Neural cell (in vitro differentiated cells): ENCODE results near the gene CCL17. TPM values are rescaled to one million over a fixed set of nuclear protein-coding genes. Genes with fewer than 3 reads are reported as not detected.

Source experiments
- H2AFZ ChIP-seq: fragments of 200-600, 300-800 bp; sonication (generic), shearing (Covaris generic); 2 replicates; pipeline ENCODE4 v1.6.0; 2014; ENCODE audit warnings: low read depth, mild to moderate bottlenecking, antibody characterized with exemption, low read length, moderate library complexity
- H3F3A ChIP-seq: fragments of 200-600 bp; shearing (Covaris generic); 2 replicates; pipeline ENCODE4 v1.6.1; 2016; ENCODE audit warnings: mild to moderate bottlenecking, moderate library complexity, mixed read lengths, antibody characterized with exemption, low read length; ENCODE audit not compliant: insufficient read depth, poor library complexity, severe bottlenecking
- H3K27ac ChIP-seq: fragments of 200-600, 300-800 bp; sonication (generic), shearing (Covaris generic); 2 replicates; pipeline ENCODE4 v1.5.1; 2014; ENCODE audit warnings: mild to moderate bottlenecking, low read length, moderate library complexity
- H3K27me3 ChIP-seq: fragments of 300-800, 200-600 bp; sonication (generic), shearing (Covaris generic); 2 replicates; pipeline ENCODE4 v1.6.0; 2014; ENCODE audit warnings: mild to moderate bottlenecking, low read depth, low read length, moderate library complexity; ENCODE audit not compliant: insufficient read depth
- H3K36me3 ChIP-seq: fragments of 300-800, 200-600 bp; sonication (generic), shearing (Covaris generic); 2 replicates; pipeline ENCODE4 v1.5.1; 2014; ENCODE audit warnings: mild to moderate bottlenecking, antibody characterized with exemption, low read length, moderate library complexity; ENCODE audit not compliant: insufficient read depth
- H3K4me2 ChIP-seq: fragments of 300-800, 200-600 bp; sonication (generic), shearing (Covaris generic); 2 replicates; pipeline ENCODE4 v1.6.0; 2014; ENCODE audit warnings: mild to moderate bottlenecking, low read length
- H3K4me3 ChIP-seq: fragments of 300-800, 200-600 bp; sonication (generic), shearing (Covaris generic); 2 replicates; pipeline ENCODE4 v1.5.1; 2014; ENCODE audit warnings: mild to moderate bottlenecking, low read length, moderate library complexity
- H3K79me2 ChIP-seq: fragments of 200-600 bp; shearing (Covaris generic); replicated peaks from 2 replicates; pipeline ENCODE4 v1.6.0; 2014; ENCODE audit warnings: mild to moderate bottlenecking, low read length, moderate library complexity; ENCODE audit not compliant: insufficient read depth
- H3K9ac ChIP-seq: fragments of 300-800, 200-600 bp; sonication (generic), shearing (Covaris generic); 2 replicates; pipeline ENCODE4 v1.6.1; 2016; ENCODE audit warnings: mild to moderate bottlenecking, low read length, mixed read lengths
- H3K9me2 ChIP-seq: fragments of 200-600 bp; shearing (Covaris generic); 2 replicates; pipeline ENCODE4 v1.6.1; 2016; ENCODE audit warnings: mild to moderate bottlenecking, low read length, mixed read lengths; ENCODE audit not compliant: insufficient read depth
- H3K9me3 ChIP-seq: fragments of 200-600, 300-800 bp; sonication (generic), shearing (Covaris generic); 2 replicates; pipeline ENCODE4 v1.6.1; 2016; ENCODE audit warnings: mild to moderate bottlenecking, mixed run types, low read length, moderate library complexity, mixed read lengths
- H4K20me1 ChIP-seq: fragments of 200-600 bp; shearing (Covaris generic); 2 replicates; pipeline ENCODE4 v1.6.1; 2016; ENCODE audit warnings: mild to moderate bottlenecking, mixed run types; ENCODE audit not compliant: insufficient read depth
- CTCF ChIP-seq: fragments of 450-650 bp; IDR thresholded peaks from 2 replicates; pipeline ENCODE4 v1.5.1; 2014; ENCODE audit warnings: antibody characterized with exemption, mild to moderate bottlenecking, moderate library complexity; ENCODE audit not compliant: poor library complexity, severe bottlenecking
- EP300 ChIP-seq: fragments of 450-650 bp; conservative IDR thresholded peaks from 2 replicates; pipeline ENCODE4 v1.6.1; 2014; ENCODE audit warnings: antibody characterized with exemption, mild to moderate bottlenecking, moderate library complexity; ENCODE audit not compliant: poor library complexity, severe bottlenecking
- EZH2 ChIP-seq: fragments of 200-600, 300-800 bp; shearing (Covaris generic), sonication (generic); IDR thresholded peaks from 2 replicates; pipeline ENCODE4 v1.6.1; 2014; ENCODE audit warnings: antibody characterized with exemption, low read length, borderline replicate concordance, mild to moderate bottlenecking; ENCODE audit not compliant: insufficient read depth, poor library complexity, severe bottlenecking
- MXI1 ChIP-seq: fragments of 450-650 bp; conservative IDR thresholded peaks from 2 replicates; pipeline ENCODE4 v1.6.1; 2014; ENCODE audit warnings: antibody characterized with exemption, mild to moderate bottlenecking; ENCODE audit not compliant: poor library complexity, severe bottlenecking
- POLR2AphosphoS5 ChIP-seq: IDR thresholded peaks from 2 replicates; pipeline ENCODE4 v1.6.1; 2012
- RAD21 ChIP-seq: fragments of 450-650 bp; conservative IDR thresholded peaks from 2 replicates; pipeline ENCODE4 v1.6.1; 2014; ENCODE audit warnings: antibody characterized with exemption, mild to moderate bottlenecking, moderate library complexity
- REST ChIP-seq: IDR thresholded peaks from 2 replicates; pipeline ENCODE4 v1.6.1; 2012; ENCODE audit warnings: borderline replicate concordance
- SMC3 ChIP-seq: fragments of 450-650 bp; conservative IDR thresholded peaks from 2 replicates; pipeline ENCODE4 v1.6.1; 2014; ENCODE audit warnings: antibody characterized with exemption, mild to moderate bottlenecking, moderate library complexity; ENCODE audit not compliant: poor library complexity
- TAF1 ChIP-seq: IDR thresholded peaks from 2 replicates; pipeline ENCODE4 v1.6.1; 2012; ENCODE audit warnings: low read depth
- polyA plus RNA-seq: library from polyadenylated mRNA; depleted of rRNA; stranded (reverse); fragments of >200 nt; gene quantifications from 2 replicates; pipeline ENCODE4 v1.2.3, GENCODE V29; 2014

The CCL17 gene
- polyA plus RNA-seq, 1 donor from 2014 or later, result not detected

- H4K20me1 ChIP-seq, result no peaks in the 10 kb centered on the region
- H3F3A ChIP-seq, result no peaks in the 10 kb centered on the region
- TF ChIP-seq EZH2 (no peak), RAD21 (no peak), POLR2AphosphoS5 (no peak), TAF1 (no peak), SMC3 (no peak), MXI1 (no peak), CTCF (no peak), REST (no peak), EP300 (no peak)
- no peak overlapping the region for H3K4me3 ChIP-seq
- H2AFZ ChIP-seq, result no peak overlapping the region
- H3K4me2 ChIP-seq, result no peak overlapping the region
- H3K36me3 ChIP-seq, result no peaks in the 10 kb centered on the region
- no peaks in the 10 kb centered on the region for H3K27me3 ChIP-seq
- no peak overlapping the region for H3K9ac ChIP-seq
- H3K9me2 ChIP-seq, result no peaks in the 10 kb centered on the region
- no peaks in the 10 kb centered on the region for H3K9me3 ChIP-seq
- no peaks in the 10 kb centered on the region for H3K79me2 ChIP-seq
- H3K27ac ChIP-seq, result no peak overlapping the region
Observed at GRCh38 chr16:57360321-57360935, 44.1 kb upstream of the CCL17 start.

GRCh38 chr16:57361404-57361803 lies 43.2 kb upstream of the CCL17 start:
- H3K4me3 ChIP-seq, result no peak overlapping the region
- no peak overlapping the region for H2AFZ ChIP-seq
- no peaks in the 10 kb centered on the region for H3F3A ChIP-seq
- H4K20me1 ChIP-seq, result no peaks in the 10 kb centered on the region
- H3K9ac ChIP-seq, result no peak overlapping the region
- no peaks in the 10 kb centered on the region for H3K9me2 ChIP-seq
- TF ChIP-seq POLR2AphosphoS5 (no peak), RAD21 (no peak), MXI1 (no peak), CTCF (no peak), SMC3 (no peak)
- no peak overlapping the region for H3K4me2 ChIP-seq
- no peaks in the 10 kb centered on the region for H3K9me3 ChIP-seq
- H3K36me3 ChIP-seq, result no peaks in the 10 kb centered on the region
- H3K27me3 ChIP-seq, result no peaks in the 10 kb centered on the region
- no peak overlapping the region for H3K27ac ChIP-seq
- no peaks in the 10 kb centered on the region for H3K79me2 ChIP-seq
